ES-I3 (cell line): ENCODE results near the gene STARD3NL.

Experiments used
- H3K36me3 ChIP-seq: 2 replicates; pipeline ENCODE4 v1.6.1; 2013; ENCODE audit warnings: mild to moderate bottlenecking, low read length, control low read depth, moderate library complexity; ENCODE audit not compliant: insufficient read depth
- H3K4me1 ChIP-seq: 2 replicates; pipeline ENCODE4 v1.6.1; 2013; ENCODE audit warnings: mild to moderate bottlenecking, control low read depth, low read length; ENCODE audit not compliant: insufficient read depth
- H3K9ac ChIP-seq: 2 replicates; pipeline ENCODE4 v1.6.1; 2013; ENCODE audit warnings: low read depth, mild to moderate bottlenecking, low read length, moderate library complexity
- H3K9me3 ChIP-seq: 2 replicates; pipeline ENCODE4 v1.6.1; 2013; ENCODE audit warnings: mild to moderate bottlenecking, low read length, moderate library complexity; ENCODE audit not compliant: control insufficient read depth, insufficient read depth

Gene STARD3NL

DNA sequence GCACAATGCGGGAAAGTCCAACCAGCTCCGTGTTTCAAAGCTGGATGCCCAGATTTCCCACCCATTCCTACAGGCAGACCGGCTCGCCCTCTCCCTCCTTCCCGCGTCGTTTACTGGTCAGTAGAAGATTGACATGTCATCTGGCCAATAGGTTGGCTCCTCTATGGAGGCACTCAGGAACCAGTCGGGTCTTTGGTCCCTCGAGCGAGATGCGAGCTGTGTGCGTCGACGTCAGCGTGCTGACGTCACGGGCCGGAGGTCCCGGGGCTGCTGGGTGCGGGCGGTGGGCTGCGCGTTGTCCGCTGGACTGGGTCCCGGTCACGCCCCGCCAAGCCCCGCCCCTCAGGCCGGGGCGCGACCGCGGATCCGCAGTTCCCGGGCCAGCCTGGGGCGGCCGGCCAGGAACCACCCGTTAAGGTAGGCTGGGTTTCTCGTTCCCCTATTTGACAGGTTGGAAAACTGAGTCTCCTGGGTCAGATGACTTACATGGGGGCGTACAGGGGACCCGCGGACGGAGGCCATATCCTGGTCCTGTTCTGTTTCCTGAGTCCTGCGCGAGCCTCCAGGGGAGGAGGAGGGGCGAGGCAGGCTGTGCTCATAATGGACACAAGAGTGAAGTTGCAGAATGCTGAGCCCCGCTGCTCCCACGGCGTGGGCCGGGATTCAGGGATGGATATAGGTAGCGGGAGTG is at the start of gene STARD3NL:
Gene STARD3NL, plus strand, starts transcription at position 242 of the 691 bp plus-strand sequence. CDS start 29,260 bp downstream, outside the sequence.
- Histone ChIP-seq H3K9me3 (no peaks in the 10 kb centered on the region; the same call in 1 of the 2 replicates), H3K9ac (peak within 1 kb of the TSS; percentile 90), H3K36me3 (no peaks in the 10 kb centered on the region), H3K4me1 (0 out of 2 replicates have a peak, but pooled peaks cover 8% of the 10 kb centered on the region)

- Histone ChIP-seq H3K9ac (no peak overlapping the region), H3K9me3 (no peaks in the 10 kb centered on the region), H3K4me1 (no peaks in the 10 kb centered on the region), H3K36me3 (no peaks in the 10 kb centered on the region)
Measured at GRCh38 chr7:38129162-38129561, 48.9 kb upstream of the STARD3NL start.

DNA sequence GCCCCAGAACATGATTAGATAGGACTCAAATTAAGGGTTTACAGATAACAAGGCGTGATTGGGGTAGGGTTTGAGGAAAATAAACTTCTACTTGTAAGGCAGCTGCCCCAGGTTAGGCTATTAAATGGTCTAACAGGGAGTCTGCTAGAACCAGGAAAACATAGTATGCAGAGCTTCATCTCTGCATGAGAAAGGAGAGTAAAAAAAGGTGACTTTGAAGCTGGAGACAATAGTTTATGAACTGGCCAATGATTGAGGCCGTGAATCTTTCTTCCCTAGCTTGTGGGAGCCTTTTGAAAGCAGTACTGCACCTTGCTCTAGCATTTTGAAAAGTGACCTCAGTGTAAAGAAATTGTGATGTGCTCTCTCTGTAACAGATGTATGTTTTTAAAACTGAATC is 48.5 kb upstream of the STARD3NL start:
- Histone ChIP-seq H3K9me3 (no peaks in the 10 kb centered on the region), H3K36me3 (no peaks in the 10 kb centered on the region), H3K9ac (no peak overlapping the region), H3K4me1 (no peaks in the 10 kb centered on the region)

GRCh38 chr7:38138171-38138570 is 39.9 kb upstream of the STARD3NL start:
- Histone ChIP-seq H3K4me1 (no peaks in the 10 kb centered on the region), H3K9me3 (no peaks in the 10 kb centered on the region)

GRCh38 chr7:38141187-38141586 is 36.9 kb upstream of the STARD3NL start:
- Histone ChIP-seq H3K9ac (no peak overlapping the region), H3K4me1 (no peaks in the 10 kb centered on the region), H3K36me3 (no peaks in the 10 kb centered on the region), H3K9me3 (no peaks in the 10 kb centered on the region)

More at GRCh38 chr7:38138171-38138570, 39.9 kb upstream of the STARD3NL start:
- Histone ChIP-seq H3K36me3 (no peaks in the 10 kb centered on the region), H3K9ac (no peak overlapping the region)

DNA sequence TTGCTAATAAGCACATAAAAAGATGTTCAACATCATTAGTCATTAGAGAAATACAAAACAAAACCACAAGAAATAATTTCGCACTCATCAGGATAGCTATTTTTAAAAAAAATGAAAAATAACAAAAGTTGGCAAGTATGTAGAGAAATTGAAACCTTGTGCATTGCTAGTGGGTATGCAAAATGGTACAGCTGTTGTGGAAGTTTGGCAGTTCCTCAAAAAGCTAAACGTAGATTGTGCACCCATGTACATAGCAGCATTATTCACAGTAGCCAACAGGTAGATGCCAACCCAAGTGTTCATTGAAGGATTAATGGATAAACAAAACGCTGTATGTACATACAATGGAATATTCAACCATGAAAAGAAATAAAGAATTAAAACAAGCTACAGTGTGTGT is 35.3 kb upstream of the STARD3NL start:
- Histone ChIP-seq H3K4me1 (no peaks in the 10 kb centered on the region), H3K9ac (no peak overlapping the region), H3K36me3 (no peaks in the 10 kb centered on the region), H3K9me3 (no peaks in the 10 kb centered on the region)

- Histone ChIP-seq H3K9ac (no peak overlapping the region), H3K9me3 (no peaks in the 10 kb centered on the region), H3K4me1 (no peaks in the 10 kb centered on the region), H3K36me3 (no peaks in the 10 kb centered on the region)
Measured at GRCh38 chr7:38147005-38147404, 31.0 kb upstream of the STARD3NL start.

- H3K36me3 ChIP-seq, result no peaks in the 10 kb centered on the region
- H3K9ac ChIP-seq, result no peak overlapping the region
- H3K9me3 ChIP-seq, result no peaks in the 10 kb centered on the region
- H3K4me1 ChIP-seq, result no peaks in the 10 kb centered on the region
Measured at GRCh38 chr7:38151556-38151955, 26.5 kb upstream of the STARD3NL start.

- H3K4me1 ChIP-seq, result no peaks in the 10 kb centered on the region
- no peaks in the 10 kb centered on the region for H3K36me3 ChIP-seq
- H3K9ac ChIP-seq, result no peak overlapping the region
- no peaks in the 10 kb centered on the region for H3K9me3 ChIP-seq
Measured at GRCh38 chr7:38153515-38153914, 24.5 kb upstream of the STARD3NL start.

DNA sequence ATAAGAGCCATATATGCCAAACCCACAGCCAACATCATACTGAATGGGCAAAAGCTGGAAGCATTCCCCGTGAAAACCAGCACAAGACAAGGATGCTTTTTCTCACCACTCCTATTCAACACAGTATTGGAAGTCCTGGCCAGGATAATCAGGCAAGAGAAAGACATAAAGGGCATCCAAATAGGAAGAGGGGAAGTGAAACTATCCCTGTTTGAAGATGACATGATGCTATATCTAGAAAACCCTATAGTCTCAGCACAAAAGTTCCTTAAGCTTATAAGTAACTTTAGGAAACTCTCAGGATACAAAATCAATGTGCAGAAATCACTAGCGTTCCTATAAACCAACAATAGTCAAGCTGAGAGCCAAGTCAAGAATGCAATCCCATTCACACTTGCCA is 23.8 kb upstream of the STARD3NL start:
- Histone ChIP-seq H3K36me3 (no peaks in the 10 kb centered on the region), H3K9ac (no peak overlapping the region), H3K4me1 (no peaks in the 10 kb centered on the region), H3K9me3 (no peaks in the 10 kb centered on the region)

DNA sequence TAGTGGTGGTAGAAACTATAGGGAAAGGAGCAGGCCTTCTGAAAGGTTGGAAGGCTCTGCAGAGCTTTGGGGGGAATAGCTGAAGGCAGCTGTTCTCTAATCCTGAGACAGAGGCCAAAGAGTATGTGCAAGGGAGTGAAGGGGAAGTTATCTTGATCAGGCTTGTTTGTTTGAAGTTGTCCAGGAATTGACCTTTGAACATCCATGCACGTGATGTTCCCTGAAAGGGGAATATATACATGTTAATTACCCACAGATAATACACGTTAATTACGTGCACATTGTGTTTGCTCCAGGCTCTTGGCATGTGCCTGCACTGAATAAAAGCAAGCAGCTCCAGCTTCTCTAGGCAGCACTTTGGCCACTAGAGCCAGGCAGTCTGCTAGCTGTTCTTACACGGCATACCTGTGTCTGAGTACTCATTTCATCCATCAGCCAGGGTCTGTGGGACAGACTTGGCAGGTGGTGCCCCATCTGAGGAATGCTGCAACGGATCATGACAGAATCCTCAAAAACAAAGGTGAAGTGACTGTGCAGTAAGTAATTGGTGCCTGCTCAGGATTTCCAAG is 18.0 kb upstream of the STARD3NL start:
- 0 out of 2 replicates have a peak, but pooled peaks cover 3% of the 10 kb centered on the region for H3K9me3 ChIP-seq
- H3K4me1 ChIP-seq, result no peaks in the 10 kb centered on the region
- H3K36me3 ChIP-seq, result no peaks in the 10 kb centered on the region
- no peak overlapping the region for H3K9ac ChIP-seq

- Histone ChIP-seq H3K9me3 (0 out of 2 replicates have a peak, but pooled peaks cover 3% of the 10 kb centered on the region), H3K9ac (no peak overlapping the region), H3K36me3 (no peaks in the 10 kb centered on the region), H3K4me1 (no peaks in the 10 kb centered on the region)
Measured at GRCh38 chr7:38162036-38162435, 16.0 kb upstream of the STARD3NL start.

DNA sequence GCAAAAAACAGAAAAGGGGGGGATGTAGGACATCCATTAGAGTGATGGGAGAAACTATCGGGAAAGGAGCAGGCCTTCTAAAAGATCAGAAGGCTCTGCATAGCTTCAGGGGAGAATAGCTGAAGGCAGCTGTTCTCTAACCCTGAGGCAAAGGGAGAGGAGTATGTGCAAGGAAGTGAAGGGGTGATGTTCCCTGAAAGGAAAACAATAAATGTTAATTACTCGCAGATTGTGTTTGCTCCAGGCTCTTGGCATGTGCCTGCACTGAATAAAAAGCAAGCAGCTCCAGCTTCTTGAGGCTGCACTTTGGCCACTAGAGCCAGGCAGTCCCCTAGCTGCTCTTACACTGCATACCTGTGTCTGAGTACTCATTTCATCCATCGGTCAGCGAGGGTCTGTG is 14.4 kb upstream of the STARD3NL start:
- no peak overlapping the region for H3K9ac ChIP-seq
- 0 out of 2 replicates have a peak, but pooled peaks cover 3% of the 10 kb centered on the region for H3K9me3 ChIP-seq
- no peaks in the 10 kb centered on the region for H3K4me1 ChIP-seq
- H3K36me3 ChIP-seq, result no peaks in the 10 kb centered on the region

- H3K4me1 ChIP-seq, result no peaks in the 10 kb centered on the region
- H3K9ac ChIP-seq, result no peak overlapping the region
- H3K9me3 ChIP-seq, result peaks cover 5% of the 10 kb centered on the region; the same call in 1 of the 2 replicates
- H3K36me3 ChIP-seq, result no peaks in the 10 kb centered on the region
Measured at GRCh38 chr7:38168890-38169570, 9.0 kb upstream of the STARD3NL start.

- Histone ChIP-seq H3K36me3 (no peaks in the 10 kb centered on the region), H3K9me3 (peaks cover 5% of the 10 kb centered on the region; the same call in 1 of the 2 replicates), H3K4me1 (no peaks in the 10 kb centered on the region), H3K9ac (no peak overlapping the region)
Measured at GRCh38 chr7:38169847-38170246, 8.2 kb upstream of the STARD3NL start.
